ENCODE measurements around the gene MRPS2.

Gene MRPS2

GRCh38 chr9:135480940-135481310 lies 19.6 kb upstream of the MRPS2 start:
- H3K4me1 ChIP-seq (ENCODE audit: control insufficient read depth, insufficient read depth, low read length) = peaks cover 6% of the 10 kb centered on the region; the same call in 1 of the 2 replicates
- H3K9me3 ChIP-seq (ENCODE audit: control insufficient read depth, insufficient read depth, low read depth, low read length) = no peaks in the 10 kb centered on the region
- no peaks in the 10 kb centered on the region for H3K27me3 ChIP-seq (ENCODE audit: control insufficient read depth, insufficient read depth, low read length)
- peak overlapping the region; percentile 91 for H3K4me3 ChIP-seq (ENCODE audit: low read depth, low read length)
- no peak overlapping the region for H3K27ac ChIP-seq (ENCODE audit: low read depth, low read length)
- peaks cover 27% of the 10 kb centered on the region for H3K36me3 ChIP-seq (ENCODE audit: control insufficient read depth, insufficient read depth, low read length)
- peak overlapping the region; percentile 80 for H3K9ac ChIP-seq (ENCODE audit: low read length)

GRCh38 chr9:135482015-135482754 lies 18.3 kb upstream of the MRPS2 start:
- H3K27ac ChIP-seq (ENCODE audit: low read depth, low read length) = no peak overlapping the region
- peaks cover 6% of the 10 kb centered on the region; the same call in 1 of the 2 replicates for H3K4me1 ChIP-seq (ENCODE audit: control insufficient read depth, insufficient read depth, low read length)
- H3K36me3 ChIP-seq (ENCODE audit: control insufficient read depth, insufficient read depth, low read length) = peaks cover 40% of the 10 kb centered on the region
- H3K9me3 ChIP-seq (ENCODE audit: control insufficient read depth, insufficient read depth, low read depth, low read length) = no peaks in the 10 kb centered on the region
- H3K27me3 ChIP-seq (ENCODE audit: control insufficient read depth, insufficient read depth, low read length) = no peaks in the 10 kb centered on the region
- H3K4me3 ChIP-seq (ENCODE audit: low read depth, low read length) = no peak overlapping the region
- H3K9ac ChIP-seq (ENCODE audit: low read length) = no peak overlapping the region

GRCh38 chr9:135484460-135485277 lies 15.8 kb upstream of the MRPS2 start:
- H3K27me3 ChIP-seq (ENCODE audit: control insufficient read depth, insufficient read depth, low read length) = no peaks in the 10 kb centered on the region
- peaks cover 6% of the 10 kb centered on the region; the same call in 1 of the 2 replicates for H3K4me1 ChIP-seq (ENCODE audit: control insufficient read depth, insufficient read depth, low read length)
- H3K27ac ChIP-seq (ENCODE audit: low read depth, low read length) = no peak overlapping the region
- H3K4me3 ChIP-seq (ENCODE audit: low read depth, low read length) = no peak overlapping the region
- H3K36me3 ChIP-seq (ENCODE audit: control insufficient read depth, insufficient read depth, low read length) = peaks cover 55% of the 10 kb centered on the region
- H3K9me3 ChIP-seq (ENCODE audit: control insufficient read depth, insufficient read depth, low read depth, low read length) = no peaks in the 10 kb centered on the region
- H3K9ac ChIP-seq (ENCODE audit: low read length) = no peak overlapping the region

GRCh38 chr9:135485385-135485784 lies 15.1 kb upstream of the MRPS2 start:
- H3K9me3 ChIP-seq (ENCODE audit: control insufficient read depth, insufficient read depth, low read depth, low read length) = no peaks in the 10 kb centered on the region
- peaks cover 55% of the 10 kb centered on the region for H3K36me3 ChIP-seq (ENCODE audit: control insufficient read depth, insufficient read depth, low read length)
- no peak overlapping the region for H3K9ac ChIP-seq (ENCODE audit: low read length)
- no peaks in the 10 kb centered on the region for H3K27me3 ChIP-seq (ENCODE audit: control insufficient read depth, insufficient read depth, low read length)
- H3K4me3 ChIP-seq (ENCODE audit: low read depth, low read length) = no peak overlapping the region
- H3K27ac ChIP-seq (ENCODE audit: low read depth, low read length) = no peak overlapping the region
- H3K4me1 ChIP-seq (ENCODE audit: control insufficient read depth, insufficient read depth, low read length) = peaks cover 6% of the 10 kb centered on the region

- no peak overlapping the region for H3K9ac ChIP-seq (ENCODE audit: low read length)
- no peaks in the 10 kb centered on the region for H3K27me3 ChIP-seq (ENCODE audit: control insufficient read depth, insufficient read depth, low read length)
- H3K36me3 ChIP-seq (ENCODE audit: control insufficient read depth, insufficient read depth, low read length) = peaks cover 55% of the 10 kb centered on the region
- no peak overlapping the region for H3K4me3 ChIP-seq (ENCODE audit: low read depth, low read length)
- H3K9me3 ChIP-seq (ENCODE audit: control insufficient read depth, insufficient read depth, low read depth, low read length) = no peaks in the 10 kb centered on the region
- no peak overlapping the region for H3K27ac ChIP-seq (ENCODE audit: low read depth, low read length)
- H3K4me1 ChIP-seq (ENCODE audit: control insufficient read depth, insufficient read depth, low read length) = peaks cover 10% of the 10 kb centered on the region
Measured at GRCh38 chr9:135485832-135486231, 14.7 kb upstream of the MRPS2 start.

- H3K36me3 ChIP-seq (ENCODE audit: control insufficient read depth, insufficient read depth, low read length) = peaks cover 55% of the 10 kb centered on the region
- H3K27me3 ChIP-seq (ENCODE audit: control insufficient read depth, insufficient read depth, low read length) = no peaks in the 10 kb centered on the region
- H3K4me3 ChIP-seq (ENCODE audit: low read depth, low read length) = no peak overlapping the region
- no peaks in the 10 kb centered on the region for H3K9me3 ChIP-seq (ENCODE audit: control insufficient read depth, insufficient read depth, low read depth, low read length)
- peaks cover 8% of the 10 kb centered on the region for H3K4me1 ChIP-seq (ENCODE audit: control insufficient read depth, insufficient read depth, low read length)
- H3K27ac ChIP-seq (ENCODE audit: low read depth, low read length) = no peak overlapping the region
- H3K9ac ChIP-seq (ENCODE audit: low read length) = no peak overlapping the region
Measured at GRCh38 chr9:135486267-135487065, 14.0 kb upstream of the MRPS2 start.

GRCh38 chr9:135487281-135488012 lies 13.0 kb upstream of the MRPS2 start:
- H3K36me3 ChIP-seq (ENCODE audit: control insufficient read depth, insufficient read depth, low read length) = peaks cover 55% of the 10 kb centered on the region
- no peak overlapping the region for H3K4me3 ChIP-seq (ENCODE audit: low read depth, low read length)
- H3K9me3 ChIP-seq (ENCODE audit: control insufficient read depth, insufficient read depth, low read depth, low read length) = no peaks in the 10 kb centered on the region
- peaks cover 8% of the 10 kb centered on the region; the same call in 1 of the 2 replicates for H3K4me1 ChIP-seq (ENCODE audit: control insufficient read depth, insufficient read depth, low read length)
- H3K27me3 ChIP-seq (ENCODE audit: control insufficient read depth, insufficient read depth, low read length) = no peaks in the 10 kb centered on the region
- H3K27ac ChIP-seq (ENCODE audit: low read depth, low read length) = no peak overlapping the region
- H3K9ac ChIP-seq (ENCODE audit: low read length) = no peak overlapping the region

GRCh38 chr9:135488013-135488330 lies 12.5 kb upstream of the MRPS2 start:
- peaks cover 55% of the 10 kb centered on the region for H3K36me3 ChIP-seq (ENCODE audit: control insufficient read depth, insufficient read depth, low read length)
- no peak overlapping the region for H3K9ac ChIP-seq (ENCODE audit: low read length)
- H3K4me1 ChIP-seq (ENCODE audit: control insufficient read depth, insufficient read depth, low read length) = peaks cover 8% of the 10 kb centered on the region; the same call in 1 of the 2 replicates
- H3K4me3 ChIP-seq (ENCODE audit: low read depth, low read length) = no peak overlapping the region
- H3K9me3 ChIP-seq (ENCODE audit: control insufficient read depth, insufficient read depth, low read depth, low read length) = no peaks in the 10 kb centered on the region
- H3K27me3 ChIP-seq (ENCODE audit: control insufficient read depth, insufficient read depth, low read length) = no peaks in the 10 kb centered on the region
- no peak overlapping the region for H3K27ac ChIP-seq (ENCODE audit: low read depth, low read length)

GRCh38 chr9:135488527-135488926 lies 12.0 kb upstream of the MRPS2 start:
- Histone ChIP-seq H3K9me3 (ENCODE audit: control insufficient read depth, insufficient read depth, low read depth, low read length) (no peaks in the 10 kb centered on the region), H3K4me1 (ENCODE audit: control insufficient read depth, insufficient read depth, low read length) (peaks cover 8% of the 10 kb centered on the region; the same call in 1 of the 2 replicates), H3K9ac (ENCODE audit: low read length) (no peak overlapping the region), H3K4me3 (ENCODE audit: low read depth, low read length) (no peak overlapping the region), H3K27ac (ENCODE audit: low read depth, low read length) (no peak overlapping the region), H3K27me3 (ENCODE audit: control insufficient read depth, insufficient read depth, low read length) (no peaks in the 10 kb centered on the region), H3K36me3 (ENCODE audit: control insufficient read depth, insufficient read depth, low read length) (peaks cover 51% of the 10 kb centered on the region)

GRCh38 chr9:135489188-135489906 lies 11.1 kb upstream of the MRPS2 start:
- Histone ChIP-seq H3K9me3 (ENCODE audit: control insufficient read depth, insufficient read depth, low read depth, low read length) (no peaks in the 10 kb centered on the region), H3K27ac (ENCODE audit: low read depth, low read length) (no peak overlapping the region), H3K4me1 (ENCODE audit: control insufficient read depth, insufficient read depth, low read length) (peaks cover 8% of the 10 kb centered on the region; the same call in 1 of the 2 replicates), H3K27me3 (ENCODE audit: control insufficient read depth, insufficient read depth, low read length) (no peaks in the 10 kb centered on the region), H3K36me3 (ENCODE audit: control insufficient read depth, insufficient read depth, low read length) (peaks cover 43% of the 10 kb centered on the region), H3K4me3 (ENCODE audit: low read depth, low read length) (no peak overlapping the region), H3K9ac (ENCODE audit: low read length) (no peak overlapping the region)

All from HUES6 (cell line).